ENCODE data around the gene MDK. TPM values are rescaled to one million over a fixed set of nuclear protein-coding genes. Genes with fewer than 3 reads are reported as not detected.

The MDK gene
- total RNA-seq, 1 experiment from 2014 or later, result 286 TPM

GRCh38 chr11:46386674-46387073 lies 5.2 kb downstream of the MDK start:
- TF ChIP-seq YY1 (IDR thresholded peaks at IDR 0.05; ENCODE audit: extremely low read depth, insufficient replicate concordance, low read depth, low read length), result no peak
- TF ChIP-seq, protein P1, sequence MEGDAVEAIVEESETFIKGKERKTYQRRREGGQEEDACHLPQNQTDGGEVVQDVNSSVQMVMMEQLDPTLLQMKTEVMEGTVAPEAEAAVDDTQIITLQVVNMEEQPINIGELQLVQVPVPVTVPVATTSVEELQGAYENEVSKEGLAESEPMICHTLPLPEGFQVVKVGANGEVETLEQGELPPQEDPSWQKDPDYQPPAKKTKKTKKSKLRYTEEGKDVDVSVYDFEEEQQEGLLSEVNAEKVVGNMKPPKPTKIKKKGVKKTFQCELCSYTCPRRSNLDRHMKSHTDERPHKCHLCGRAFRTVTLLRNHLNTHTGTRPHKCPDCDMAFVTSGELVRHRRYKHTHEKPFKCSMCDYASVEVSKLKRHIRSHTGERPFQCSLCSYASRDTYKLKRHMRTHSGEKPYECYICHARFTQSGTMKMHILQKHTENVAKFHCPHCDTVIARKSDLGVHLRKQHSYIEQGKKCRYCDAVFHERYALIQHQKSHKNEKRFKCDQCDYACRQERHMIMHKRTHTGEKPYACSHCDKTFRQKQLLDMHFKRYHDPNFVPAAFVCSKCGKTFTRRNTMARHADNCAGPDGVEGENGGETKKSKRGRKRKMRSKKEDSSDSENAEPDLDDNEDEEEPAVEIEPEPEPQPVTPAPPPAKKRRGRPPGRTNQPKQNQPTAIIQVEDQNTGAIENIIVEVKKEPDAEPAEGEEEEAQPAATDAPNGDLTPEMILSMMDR (IDR thresholded peaks at IDR 0.05 in 2 of 3, conservative IDR thresholded peaks at IDR 0.05 in 1 of 3; ENCODE audit: borderline replicate concordance in 1 of 3, insufficient read depth in 1 of 3, low read depth in 2 of 3, low read length in 2 of 3), result peak in 1 of 3 experiments; percentile 10; a peak in 1 of 6 replicates
- DNase-seq (ENCODE audit: low read depth, low spot score) (no peak), ATAC-seq (no peak)
- Histone ChIP-seq H3K4me3 (replicated peaks in 1 of 2; ENCODE audit: low read depth in 1 of 2, low read length in 2 of 2) (no peak overlapping the region), H3K9me3 (ENCODE audit: control insufficient read depth in 1 of 2, insufficient read depth in 1 of 2, low read depth in 1 of 2, low read length in 2 of 2) (no peaks in the 10 kb centered on the region), H3K9me2 (ENCODE audit: insufficient read depth) (no peaks in the 10 kb centered on the region), H3K27ac (ENCODE audit: low read depth, low read length) (no peak overlapping the region), H4K20me1 (ENCODE audit: insufficient read depth) (no peaks in the 10 kb centered on the region), H3K4me1 (ENCODE audit: control insufficient read depth in 1 of 2, insufficient read depth in 2 of 2, low read length in 2 of 2) (peaks cover 27 to 77% of the 10 kb centered on the region in 2 experiments), H3K79me2 (ENCODE audit: insufficient read depth, low read length) (peaks cover 12% of the 10 kb centered on the region; the same call in 1 of the 2 replicates), H2AFZ (ENCODE audit: low read depth, low read length, poor library complexity, severe bottlenecking) (no peak overlapping the region), H3K9ac (ENCODE audit: low read length) (no peak overlapping the region), H3K4me2 (ENCODE audit: low read length) (peak overlapping the region; percentile 44), H3K36me3 (ENCODE audit: control insufficient read depth in 1 of 2, insufficient read depth in 2 of 2, low read length in 2 of 2) (no peaks in the 10 kb centered on the region), H3K27me3 (ENCODE audit: insufficient read depth, low read length) (no peaks in the 10 kb centered on the region)
- POLR2A ChIA-PET, result no interaction called here
- CTCF ChIA-PET, result no interaction called here
- RAD21 ChIA-PET (ENCODE audit: low non-redundant PET in 1 of 2, low total read pairs in 2 of 2, uncharacterized antibody in 2 of 2, unreplicated experiment in 2 of 2), result no interaction called here
- BruUV-seq (replicated peaks), result no TSS peak
- intact Hi-C loops (cut with micrococcal nuclease), result loop anchor here (10.0 kb wide), 2 partner anchors 228 to 418 kb away; partner anchors contain the start of genes ATG13 and HARBI1

DNA sequence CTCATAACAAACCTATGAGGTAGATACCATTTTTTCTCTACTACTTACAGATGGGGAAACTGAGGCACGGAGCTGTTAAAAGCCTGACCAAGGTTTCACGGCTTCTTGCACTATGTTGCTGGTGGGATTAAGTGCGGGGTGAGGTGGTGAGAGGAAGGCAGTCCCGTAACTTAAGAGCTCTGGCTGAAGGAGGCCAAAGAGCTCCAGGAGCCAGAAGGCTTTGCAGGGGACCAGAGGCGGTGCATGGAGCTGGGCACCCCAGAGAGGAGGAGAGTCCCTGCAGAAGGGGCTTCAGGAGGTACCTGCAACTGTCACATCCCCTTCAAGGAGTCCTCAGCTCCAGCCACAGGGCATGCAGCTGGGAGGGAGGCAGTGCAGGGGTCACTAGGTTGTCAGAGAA lies 6.0 kb downstream of the MDK start:
- no TSS peak for BruUV-seq (replicated peaks)
- DNase-seq (ENCODE audit: low read depth, low spot score) (no peak), ATAC-seq (no peak)
- POLR2A ChIA-PET, result no interaction called here
- Histone ChIP-seq H3K4me3 (replicated peaks in 1 of 2; ENCODE audit: low read depth in 1 of 2, low read length in 2 of 2) (no peak overlapping the region), H3K4me2 (ENCODE audit: low read length) (no peak overlapping the region), H3K9me3 (ENCODE audit: control insufficient read depth in 1 of 2, insufficient read depth in 1 of 2, low read depth in 1 of 2, low read length in 2 of 2) (no peaks in the 10 kb centered on the region), H3K4me1 (ENCODE audit: control insufficient read depth in 1 of 2, insufficient read depth in 2 of 2, low read length in 2 of 2) (peaks cover 27 to 77% of the 10 kb centered on the region in 2 experiments), H4K20me1 (ENCODE audit: insufficient read depth) (no peaks in the 10 kb centered on the region), H3K36me3 (ENCODE audit: control insufficient read depth in 1 of 2, insufficient read depth in 2 of 2, low read length in 2 of 2) (no peaks in the 10 kb centered on the region), H3K27ac (ENCODE audit: low read depth, low read length) (no peak overlapping the region), H3K9ac (ENCODE audit: low read length) (no peak overlapping the region), H3K79me2 (ENCODE audit: insufficient read depth, low read length) (peaks cover 5% of the 10 kb centered on the region; the same call in 1 of the 2 replicates), H3K27me3 (ENCODE audit: insufficient read depth, low read length) (no peaks in the 10 kb centered on the region), H2AFZ (ENCODE audit: low read depth, low read length, poor library complexity, severe bottlenecking) (no peak overlapping the region), H3K9me2 (ENCODE audit: insufficient read depth) (no peaks in the 10 kb centered on the region)
- RAD21 ChIA-PET (ENCODE audit: low non-redundant PET in 1 of 2, low total read pairs in 2 of 2, uncharacterized antibody in 2 of 2, unreplicated experiment in 2 of 2), result no interaction called here
- TF ChIP-seq ELF1 (IDR thresholded peaks at IDR 0.05; ENCODE audit: borderline replicate concordance, low read depth) (no peak), EGR1 (IDR thresholded peaks at IDR 0.05; ENCODE audit: low read depth) (no peak), CEBPB (IDR thresholded peaks at IDR 0.05; ENCODE audit: low read depth) (no peak), TCF7L2 (IDR thresholded peaks at IDR 0.05; ENCODE audit: borderline replicate concordance, extremely low read depth, insufficient read depth, insufficient read length) (no peak), SIN3A (IDR thresholded peaks at IDR 0.05; ENCODE audit: low read depth) (no peak), SRF (IDR thresholded peaks at IDR 0.05; ENCODE audit: low read depth) (no peak), ZFX (IDR thresholded peaks at IDR 0.05) (no peak), SP1 (IDR thresholded peaks at IDR 0.05; ENCODE audit: low read depth) (no peak)
- TF ChIP-seq, protein P2, sequence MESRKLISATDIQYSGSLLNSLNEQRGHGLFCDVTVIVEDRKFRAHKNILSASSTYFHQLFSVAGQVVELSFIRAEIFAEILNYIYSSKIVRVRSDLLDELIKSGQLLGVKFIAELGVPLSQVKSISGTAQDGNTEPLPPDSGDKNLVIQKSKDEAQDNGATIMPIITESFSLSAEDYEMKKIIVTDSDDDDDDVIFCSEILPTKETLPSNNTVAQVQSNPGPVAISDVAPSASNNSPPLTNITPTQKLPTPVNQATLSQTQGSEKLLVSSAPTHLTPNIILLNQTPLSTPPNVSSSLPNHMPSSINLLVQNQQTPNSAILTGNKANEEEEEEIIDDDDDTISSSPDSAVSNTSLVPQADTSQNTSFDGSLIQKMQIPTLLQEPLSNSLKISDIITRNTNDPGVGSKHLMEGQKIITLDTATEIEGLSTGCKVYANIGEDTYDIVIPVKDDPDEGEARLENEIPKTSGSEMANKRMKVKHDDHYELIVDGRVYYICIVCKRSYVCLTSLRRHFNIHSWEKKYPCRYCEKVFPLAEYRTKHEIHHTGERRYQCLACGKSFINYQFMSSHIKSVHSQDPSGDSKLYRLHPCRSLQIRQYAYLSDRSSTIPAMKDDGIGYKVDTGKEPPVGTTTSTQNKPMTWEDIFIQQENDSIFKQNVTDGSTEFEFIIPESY (IDR thresholded peaks at IDR 0.05; ENCODE audit: extremely low read depth, insufficient replicate concordance, low read length), result no peak
- TF ChIP-seq, protein P3, sequence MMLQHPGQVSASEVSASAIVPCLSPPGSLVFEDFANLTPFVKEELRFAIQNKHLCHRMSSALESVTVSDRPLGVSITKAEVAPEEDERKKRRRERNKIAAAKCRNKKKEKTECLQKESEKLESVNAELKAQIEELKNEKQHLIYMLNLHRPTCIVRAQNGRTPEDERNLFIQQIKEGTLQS (IDR thresholded peaks at IDR 0.05), result no peak
- TF ChIP-seq, protein P1 (IDR thresholded peaks at IDR 0.05 in 2 of 3, conservative IDR thresholded peaks at IDR 0.05 in 1 of 3; ENCODE audit: borderline replicate concordance in 1 of 3, insufficient read depth in 1 of 3, low read depth in 2 of 3, low read length in 2 of 3), result no peak
- CTCF ChIA-PET, result interaction anchor here (0.7 kb wide), 1 partner anchor 9 kb away, joined by 3 read pairs; no protein-coding TSS in a partner anchor
- intact Hi-C loops (cut with micrococcal nuclease), result loop anchor here (10.0 kb wide), 2 partner anchors 227 to 417 kb away; partner anchors contain the start of genes ATG13 and HARBI1
